Mesodermal cell (in vitro differentiated cells): ENCODE results near the gene COL15A1.

ENCODE experiments used
- H3K27ac ChIP-seq: 2 replicates; pipeline ENCODE4 v1.7.0; 2013; ENCODE audit warnings: mild to moderate bottlenecking, low read depth, low read length, moderate library complexity; ENCODE audit not compliant: severe bottlenecking
- H3K36me3 ChIP-seq: 2 replicates; pipeline ENCODE4 v1.7.1; 2013; ENCODE audit warnings: mild to moderate bottlenecking, low read length, moderate library complexity; ENCODE audit not compliant: control insufficient read depth, insufficient read depth
- H3K4me1 ChIP-seq: one replicate; pipeline ENCODE4 v1.7.1; 2013; ENCODE audit warnings: mild to moderate bottlenecking, low read length; ENCODE audit not compliant: insufficient read depth, control insufficient read depth, poor library complexity, severe bottlenecking
- H3K4me3 ChIP-seq: 2 replicates; pipeline ENCODE4 v1.7.0; 2013; ENCODE audit warnings: low read length, control low read depth, mild to moderate bottlenecking; ENCODE audit not compliant: insufficient read depth, poor library complexity, severe bottlenecking; ENCODE audit errors: extremely low read depth
- H3K9me3 ChIP-seq: 2 replicates; pipeline ENCODE4 v1.7.1; 2013; ENCODE audit warnings: mild to moderate bottlenecking, low read length, moderate library complexity; ENCODE audit not compliant: control insufficient read depth
- WGBS, 2 experiments: methylation state at CpG; one replicate each; pipeline ENCODE4 v1.1.5; 2013; ENCODE audit warnings: missing lambda C conversion rate in 2 of 2; ENCODE audit not compliant: insufficient coverage in 2 of 2; 5-methylcytosine and 5-hydroxymethylcytosine counted together

COL15A1 gene

GRCh38 chr9:98915599-98915998 is 28.1 kb upstream of the COL15A1 start:
- Histone ChIP-seq H3K9me3 (no peaks in the 10 kb centered on the region), H3K4me1 (no peaks in the 10 kb centered on the region), H3K27ac (no peak overlapping the region), H3K4me3 (no peak overlapping the region), H3K36me3 (no peaks in the 10 kb centered on the region)
- WGBS, 2 experiments, result 100% methylated on average over 2 of the region's 3 CpGs; no CpG with 5 or more reads in 1 of the 2 experiments

- Histone ChIP-seq H3K27ac (no peak overlapping the region), H3K9me3 (no peaks in the 10 kb centered on the region), H3K4me3 (no peak overlapping the region), H3K4me1 (no peaks in the 10 kb centered on the region), H3K36me3 (no peaks in the 10 kb centered on the region)
- 35 to 52% methylated on average over 6 to 7 of the region's 9 CpGs for WGBS, 2 experiments
Observed at GRCh38 chr9:98916660-98917059, 27.0 kb upstream of the COL15A1 start.

- H3K4me1 ChIP-seq, result peaks cover 6% of the 10 kb centered on the region
- 85 to 96% methylated on average over 3 to 4 of the region's 5 CpGs for WGBS, 2 experiments
- no peaks in the 10 kb centered on the region for H3K36me3 ChIP-seq
- H3K27ac ChIP-seq, result no peak overlapping the region
- H3K9me3 ChIP-seq, result no peaks in the 10 kb centered on the region
- no peak overlapping the region for H3K4me3 ChIP-seq
Observed at GRCh38 chr9:98917746-98918487, 25.8 kb upstream of the COL15A1 start.

GRCh38 chr9:98921732-98922131 is 22.0 kb upstream of the COL15A1 start:
- Histone ChIP-seq H3K9me3 (no peaks in the 10 kb centered on the region), H3K4me1 (peaks cover 29% of the 10 kb centered on the region), H3K36me3 (no peaks in the 10 kb centered on the region), H3K27ac (no peak overlapping the region), H3K4me3 (no peak overlapping the region)
- WGBS, 2 experiments, result 60% methylated on average over 1 of the region's 1 CpG; no CpG with 5 or more reads in 1 of the 2 experiments

- no peaks in the 10 kb centered on the region for H3K9me3 ChIP-seq
- H3K36me3 ChIP-seq, result no peaks in the 10 kb centered on the region
- peaks cover 29% of the 10 kb centered on the region for H3K4me1 ChIP-seq
- H3K27ac ChIP-seq, result peak overlapping the region; percentile 61
- WGBS, 2 experiments, result no CpG with 5 or more reads among the region's 4 CpGs
- no peak overlapping the region for H3K4me3 ChIP-seq
Observed at GRCh38 chr9:98922721-98923435, 20.8 kb upstream of the COL15A1 start.

- peak overlapping the region; percentile 61 for H3K27ac ChIP-seq
- WGBS, 2 experiments, result 70% methylated on average over 4 of the region's 5 CpGs
Observed at GRCh38 chr9:98923451-98924123, 20.1 kb upstream of the COL15A1 start.

GRCh38 chr9:98924946-98925820 is 18.5 kb upstream of the COL15A1 start:
- Histone ChIP-seq H3K4me1 (peaks cover 29% of the 10 kb centered on the region), H3K9me3 (no peaks in the 10 kb centered on the region), H3K36me3 (no peaks in the 10 kb centered on the region), H3K4me3 (no peak overlapping the region), H3K27ac (no peak overlapping the region)
- 93 to 95% methylated on average over 14 to 15 of the region's 15 CpGs for WGBS, 2 experiments

More at GRCh38 chr9:98923451-98924123, 20.1 kb upstream of the COL15A1 start:
- Histone ChIP-seq H3K4me3 (no peak overlapping the region), H3K4me1 (peaks cover 29% of the 10 kb centered on the region), H3K9me3 (no peaks in the 10 kb centered on the region), H3K36me3 (no peaks in the 10 kb centered on the region)

- Histone ChIP-seq H3K9me3 (no peaks in the 10 kb centered on the region), H3K27ac (no peak overlapping the region), H3K4me3 (no peak overlapping the region), H3K4me1 (peaks cover 29% of the 10 kb centered on the region), H3K36me3 (no peaks in the 10 kb centered on the region)
- 100% methylated on average over 1 of the region's 2 CpGs for WGBS, 2 experiments
Observed at GRCh38 chr9:98925956-98926355, 17.8 kb upstream of the COL15A1 start.

GRCh38 chr9:98927724-98928123 is 16.0 kb upstream of the COL15A1 start:
- Histone ChIP-seq H3K4me1 (peaks cover 25% of the 10 kb centered on the region), H3K36me3 (no peaks in the 10 kb centered on the region), H3K4me3 (no peak overlapping the region), H3K9me3 (no peaks in the 10 kb centered on the region), H3K27ac (no peak overlapping the region)
- 65 to 69% methylated on average over 4 to 5 of the region's 6 CpGs for WGBS, 2 experiments

GRCh38 chr9:98929071-98929470 is 14.6 kb upstream of the COL15A1 start:
- Histone ChIP-seq H3K27ac (no peak overlapping the region), H3K4me3 (no peak overlapping the region), H3K4me1 (peaks cover 13% of the 10 kb centered on the region), H3K36me3 (no peaks in the 10 kb centered on the region), H3K9me3 (no peaks in the 10 kb centered on the region)
- WGBS, 2 experiments, result no CpG with 5 or more reads among the region's 2 CpGs
